Neural progenitor cell (in vitro differentiated cells): Measurements from ENCODE around the gene CCT6A.

Experiments
- CTCF ChIP-seq: fragments of 200-600 bp; sonication (generic); IDR thresholded peaks from 2 replicates; pipeline ENCODE4 v1.5.1; 2017; ENCODE audit warnings: antibody characterized with exemption, mild to moderate bottlenecking
- EZH2 ChIP-seq: fragments of 200-600 bp; sonication (generic); IDR thresholded peaks from 2 replicates; pipeline ENCODE4 v1.6.1; 2017; ENCODE audit warnings: antibody characterized with exemption, mild to moderate bottlenecking, moderate library complexity
- EZH2phosphoT487 ChIP-seq: fragments of 200-600 bp; sonication (generic); IDR thresholded peaks from 2 replicates; pipeline ENCODE4 v1.6.1; 2017; ENCODE audit warnings: antibody characterized with exemption

- TF ChIP-seq EZH2 (no peak), CTCF (no peak), EZH2phosphoT487 (no peak)
Measured at GRCh38 chr7:56023500-56023899, 28.1 kb upstream of the CCT6A start.
